ENCODE results near the gene PRRC2C. TPM values are rescaled to one million over a fixed set of nuclear protein-coding genes. Genes with fewer than 3 reads are reported as not detected.

The PRRC2C gene
- 37.3 and 43.3 TPM in 2 replicates for total RNA-seq

GRCh38 chr1:171485375-171486047, at the start of gene PRRC2C:
TSS of gene PRRC2C (plus strand) at chr1:171485530. CDS start at chr1:171512089, 26,559 bp downstream.

GRCh38 chr1:171622152-171622462, 136.8 kb downstream of the PRRC2C start, which contains the start of gene MYOCOS:
TSS of gene MYOCOS (plus strand) at chr1:171622243. CDS start at chr1:171623884, 1,641 bp downstream.

Other genes starting within 250 kb of the PRRC2C start
- gene FMO1, start 237.0 kb upstream of the PRRC2C start, total RNA-seq = not detected in 2 replicates
- gene FMO4, start 171.3 kb upstream of the PRRC2C start, total RNA-seq = 0.76 and 2.0 TPM in 2 replicates
- gene MYOCOS, start 136.7 kb downstream of the PRRC2C start, total RNA-seq = not detected in 2 replicates
- gene MYOC, start 167.2 kb downstream of the PRRC2C start, total RNA-seq = not detected in 2 replicates